K562 (cell line): ENCODE results near the gene CDRT4. TPM values are rescaled to one million over a fixed set of nuclear protein-coding genes. Genes with fewer than 3 reads are reported as not detected.

Experiments used
- ARID2 ChIP-seq: fragments of 450-650 bp; IDR thresholded peaks from 2 replicates; pipeline ENCODE4 v1.6.1; 2017; ENCODE audit warnings: antibody characterized with exemption, mild to moderate bottlenecking
- NFIC ChIP-seq: fragments of 450-650 bp; IDR thresholded peaks from 2 replicates; pipeline ENCODE4 v1.6.1; 2017; ENCODE audit warnings: mild to moderate bottlenecking, inconsistent platforms
- REST ChIP-seq, 2 experiments: fragments of 450-650 bp; formaldehyde crosslinking in 1 of 2; IDR thresholded peaks; 2 replicates each; pipeline versions ENCODE4 v1.4.0 to v1.6.1; 2014 to 2020; ENCODE audit warnings: mild to moderate bottlenecking in 2 of 2, borderline replicate concordance in 1 of 2, low read depth in 1 of 2
- STAT5B ChIP-seq: fragments of 250-450 bp; sonication (Bioruptor Pico); IDR thresholded peaks from 2 replicates; pipeline ENCODE4 v1.8.0; 2021; ENCODE audit warnings: mild to moderate bottlenecking, inconsistent platforms
- ZNF76 ChIP-seq: fragments of 250-450 bp; sonication (Bioruptor Pico); IDR thresholded peaks from 2 replicates; pipeline ENCODE4 v1.4.0; 2020; ENCODE audit warnings: mild to moderate bottlenecking, moderate library complexity, borderline replicate concordance
- polyA plus RNA-seq, 8 experiments: library from polyadenylated mRNA; depleted of rRNA in 4 of 8; stranded (reverse) in 5 of 8; unstranded in 3 of 8; fragments of >200 nt; fragmentation: Nextera tagmentation in 2 of 8; fragmentation: Illumina TruSeq in 1 of 8; extraction: Ambion mirVana in 2 of 8; extraction: Trizol in 1 of 8; gene quantifications; 2 replicates each; pipeline versions ENCODE4 v1.2.1 to v1.2.3, GENCODE V29; 2011 to 2014; ENCODE audit warnings: inconsistent platforms in 1 of 8, missing spikeins in 1 of 8
- total RNA-seq, 7 experiments: library from RNA; depleted of rRNA in 6 of 7; stranded (reverse); fragments of >200 nt in 6 of 7; fragmentation: Illumina TruSeq in 2 of 7; extraction: Trizol in 2 of 7; gene quantifications; 2 replicates each; pipeline versions ENCODE4 v1.2.1 to v1.2.3, GENCODE V29; 2011 to 2021; ENCODE audit warnings: low replicate concordance in 1 of 7

CDRT4 gene
- total and polyA plus RNA-seq, 9 of the 15 experiments (the other 6 are each of a cell fraction or from before 2014, with no cell fraction given), result 1.7 to 6.4 (median 3.5) TPM

- TF ChIP-seq ZNF76 (CRISPR knock-in tag) (no peak), ARID2 (peak; percentile 85), STAT5B (CRISPR knock-in tag) (no peak), REST (IDR thresholded peaks at IDR 0.05; ENCODE audit: borderline replicate concordance) (peak; percentile 80), REST (CRISPR knock-in tag; IDR thresholded peaks at IDR 0.05; ENCODE audit: low read depth) (no peak), NFIC (0 out of 2 replicates have a peak, but pooled peaks have one; percentile 19)
These were observed 35.1 kb upstream of the CDRT4 start (continued) for GRCh38 chr17:15502369-15503112.
